B cell (primary cell): ENCODE data around the gene PDAP1.

Experiments
- CTCF ChIP-seq: fragments of 200-600 bp; IDR thresholded peaks from one replicate; pipeline ENCODE4 v1.8.0; 2022; ENCODE audit warnings: antibody characterized with exemption, mild to moderate bottlenecking
- EZH2 ChIP-seq: IDR thresholded peaks from 2 replicates; pipeline ENCODE4 v1.6.1; 2012; ENCODE audit warnings: borderline replicate concordance, low read depth, mild to moderate bottlenecking, moderate library complexity, low read length; ENCODE audit not compliant: insufficient read depth, poor library complexity, severe bottlenecking

- TF ChIP-seq CTCF = no peak
- no peak for TF ChIP-seq EZH2
Observed at GRCh38 chr7:99380823-99381663, 27.4 kb downstream of the PDAP1 start.
